ENCODE measurements around the gene TRIM24. TPM values are rescaled to one million over a fixed set of nuclear protein-coding genes. Genes with fewer than 3 reads are reported as not detected.

TRIM24 gene
- total RNA-seq, 2 donors from 2014 or later, result 14.2 to 16.4 TPM

GRCh38 chr7:138573741-138574140, 113.7 kb downstream of the TRIM24 start:
- no peak overlapping the region for H3K27ac ChIP-seq
- peaks cover 43% of the 10 kb centered on the region for H3K36me3 ChIP-seq
- H3K9me3 ChIP-seq, result no peaks in the 10 kb centered on the region
- no peaks in the 10 kb centered on the region for H3K4me1 ChIP-seq
- DNase-seq (ENCODE audit: low spot score), result no peak
- H3K4me3 ChIP-seq, result no peak overlapping the region
- no peaks in the 10 kb centered on the region for H3K27me3 ChIP-seq
- TF ChIP-seq CTCF (IDR thresholded peaks at IDR 0.05), result no peak

- no peak overlapping the region for H3K4me3 ChIP-seq
- TF ChIP-seq CTCF (IDR thresholded peaks at IDR 0.05), result no peak
- peaks cover 61% of the 10 kb centered on the region for H3K36me3 ChIP-seq
- no peaks in the 10 kb centered on the region for H3K27me3 ChIP-seq
- no peaks in the 10 kb centered on the region for H3K4me1 ChIP-seq
- H3K9me3 ChIP-seq, result no peaks in the 10 kb centered on the region
- DNase-seq (ENCODE audit: low spot score), result no peak
- no peak overlapping the region for H3K27ac ChIP-seq
Measured at GRCh38 chr7:138575897-138576428, 115.9 kb downstream of the TRIM24 start.

GRCh38 chr7:138579136-138579535, 119.1 kb downstream of the TRIM24 start:
- DNase-seq (ENCODE audit: low spot score), result no peak
- Histone ChIP-seq H3K36me3 (peaks cover 59% of the 10 kb centered on the region), H3K4me3 (no peak overlapping the region), H3K9me3 (no peaks in the 10 kb centered on the region), H3K27ac (no peak overlapping the region), H3K4me1 (no peaks in the 10 kb centered on the region), H3K27me3 (no peaks in the 10 kb centered on the region)
- no peak for TF ChIP-seq CTCF (IDR thresholded peaks at IDR 0.05)

GRCh38 chr7:138579671-138580070, 119.6 kb downstream of the TRIM24 start:
- Histone ChIP-seq H3K36me3 (peaks cover 59% of the 10 kb centered on the region), H3K4me3 (no peak overlapping the region), H3K27ac (no peak overlapping the region), H3K9me3 (no peaks in the 10 kb centered on the region), H3K4me1 (no peaks in the 10 kb centered on the region), H3K27me3 (no peaks in the 10 kb centered on the region)
- no peak for DNase-seq (ENCODE audit: low spot score)
- TF ChIP-seq CTCF (IDR thresholded peaks at IDR 0.05), result no peak

GRCh38 chr7:138581065-138581464, 121.0 kb downstream of the TRIM24 start:
- no peaks in the 10 kb centered on the region for H3K27me3 ChIP-seq
- no peaks in the 10 kb centered on the region for H3K9me3 ChIP-seq
- no peak for TF ChIP-seq CTCF (IDR thresholded peaks at IDR 0.05)
- no peaks in the 10 kb centered on the region for H3K4me1 ChIP-seq
- no peak overlapping the region for H3K27ac ChIP-seq
- H3K4me3 ChIP-seq, result no peak overlapping the region
- DNase-seq (ENCODE audit: low spot score), result no peak
- H3K36me3 ChIP-seq, result peaks cover 59% of the 10 kb centered on the region

- DNase-seq (ENCODE audit: low spot score), result no peak
- no peak for TF ChIP-seq CTCF (IDR thresholded peaks at IDR 0.05)
- Histone ChIP-seq H3K9me3 (no peaks in the 10 kb centered on the region), H3K36me3 (peaks cover 41% of the 10 kb centered on the region), H3K27me3 (no peaks in the 10 kb centered on the region), H3K4me1 (no peaks in the 10 kb centered on the region), H3K4me3 (no peak overlapping the region), H3K27ac (no peak overlapping the region)
Measured at GRCh38 chr7:138584283-138584682, 124.2 kb downstream of the TRIM24 start.
